Testis (tissue), 2 donors: ENCODE data around the gene HAUS8.

Experiments used
- POLR2A ChIP-seq: fragments of 450-650 bp; IDR thresholded peaks from one replicate; pipeline ENCODE4 v1.6.1; 2017; ENCODE audit warnings: antibody characterized with exemption, mild to moderate bottlenecking, moderate library complexity
- TF ChIP-seq, protein P1 (sequence below), 3 experiments: fragments of 450-650 bp in 2 of 3; fragments of 200-600 bp in 1 of 3; sonication (generic) in 1 of 3; IDR thresholded peaks; one replicate each; pipeline ENCODE4 v1.5.1; 2016 to 2019; ENCODE audit warnings: antibody characterized with exemption in 3 of 3, mild to moderate bottlenecking in 2 of 3, moderate library complexity in 1 of 3

DNA sequence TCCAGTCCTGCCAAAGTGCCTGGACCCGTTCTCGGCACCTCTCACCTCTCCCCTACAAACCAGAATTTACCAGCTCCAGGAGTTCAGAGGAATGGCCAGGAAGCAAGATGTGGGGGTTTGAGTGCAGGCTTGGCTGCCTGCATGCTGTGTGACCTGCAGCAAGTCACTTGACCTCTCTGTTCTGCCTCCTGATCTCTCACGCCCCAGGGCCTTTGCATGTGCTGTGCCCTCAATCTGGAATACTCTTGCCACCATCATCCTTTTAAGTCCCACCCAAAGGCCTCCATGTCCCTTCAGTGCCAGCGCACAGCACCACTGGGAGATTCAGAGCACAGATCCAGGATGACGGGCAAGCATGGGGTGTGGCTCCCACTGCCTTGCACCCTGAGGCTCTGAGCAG lies 43.7 kb upstream of the HAUS8 start:
- TF ChIP-seq POLR2A = no peak
- TF ChIP-seq, protein P1, sequence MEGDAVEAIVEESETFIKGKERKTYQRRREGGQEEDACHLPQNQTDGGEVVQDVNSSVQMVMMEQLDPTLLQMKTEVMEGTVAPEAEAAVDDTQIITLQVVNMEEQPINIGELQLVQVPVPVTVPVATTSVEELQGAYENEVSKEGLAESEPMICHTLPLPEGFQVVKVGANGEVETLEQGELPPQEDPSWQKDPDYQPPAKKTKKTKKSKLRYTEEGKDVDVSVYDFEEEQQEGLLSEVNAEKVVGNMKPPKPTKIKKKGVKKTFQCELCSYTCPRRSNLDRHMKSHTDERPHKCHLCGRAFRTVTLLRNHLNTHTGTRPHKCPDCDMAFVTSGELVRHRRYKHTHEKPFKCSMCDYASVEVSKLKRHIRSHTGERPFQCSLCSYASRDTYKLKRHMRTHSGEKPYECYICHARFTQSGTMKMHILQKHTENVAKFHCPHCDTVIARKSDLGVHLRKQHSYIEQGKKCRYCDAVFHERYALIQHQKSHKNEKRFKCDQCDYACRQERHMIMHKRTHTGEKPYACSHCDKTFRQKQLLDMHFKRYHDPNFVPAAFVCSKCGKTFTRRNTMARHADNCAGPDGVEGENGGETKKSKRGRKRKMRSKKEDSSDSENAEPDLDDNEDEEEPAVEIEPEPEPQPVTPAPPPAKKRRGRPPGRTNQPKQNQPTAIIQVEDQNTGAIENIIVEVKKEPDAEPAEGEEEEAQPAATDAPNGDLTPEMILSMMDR (IDR thresholded peaks at IDR 0.05) = no peak
